ENCODE results near the gene XYLT1. TPM values are rescaled to one million over a fixed set of nuclear protein-coding genes. Genes with fewer than 3 reads are reported as not detected.

Gene XYLT1
- total RNA-seq, 1 experiment from 2014 or later = 12.5 TPM

GRCh38 chr16:17354685-17355084, 116.1 kb downstream of the XYLT1 start:
- Histone ChIP-seq H3K9me3 (no peaks in the 10 kb centered on the region), H3K36me3 (ENCODE audit: control insufficient read depth, insufficient read depth, low read length) (no peaks in the 10 kb centered on the region), H3K4me1 (no peaks in the 10 kb centered on the region), H3K4me3 (ENCODE audit: low read depth, low read length) (no peak overlapping the region), H3K27me3 (replicated peaks; ENCODE audit: control insufficient read depth, insufficient read depth, low read length) (no peaks in the 10 kb centered on the region)
- Mint-ChIP-seq H3K9me3 (ENCODE audit: unreplicated experiment) (no peaks in the 10 kb centered on the region), H3K4me3 (ENCODE audit: unreplicated experiment) (no peak overlapping the region), H3K27me3 (ENCODE audit: insufficient read depth, unreplicated experiment) (no peaks in the 10 kb centered on the region), H3K27ac (ENCODE audit: unreplicated experiment) (no peak overlapping the region), H3K36me3 (ENCODE audit: insufficient read depth, unreplicated experiment) (no peaks in the 10 kb centered on the region), H3K4me1 (ENCODE audit: low read depth, unreplicated experiment) (no peaks in the 10 kb centered on the region)
- ChIA-PET POLR2A (no interaction called here), CTCF (no interaction called here)
- TF ChIP-seq CTCF (IDR thresholded peaks at IDR 0.05; ENCODE audit: insufficient read depth in 1 of 2, low read depth in 1 of 2, low read length in 1 of 2, severe bottlenecking in 1 of 2, unreplicated experiment in 1 of 2) = no peak
- intact Hi-C loops (cut with micrococcal nuclease; ENCODE audit: unreplicated experiment) = no loop called here
- DNase-seq = no peak
- no TSS peak for BruUV-seq (replicated peaks)

GRCh38 chr16:17354141-17354601, 116.6 kb downstream of the XYLT1 start:
- Mint-ChIP-seq H3K4me3 (ENCODE audit: unreplicated experiment) (no peak overlapping the region), H3K4me1 (ENCODE audit: low read depth, unreplicated experiment) (no peaks in the 10 kb centered on the region), H3K36me3 (ENCODE audit: insufficient read depth, unreplicated experiment) (no peaks in the 10 kb centered on the region), H3K27ac (ENCODE audit: unreplicated experiment) (no peak overlapping the region), H3K27me3 (ENCODE audit: insufficient read depth, unreplicated experiment) (no peaks in the 10 kb centered on the region), H3K9me3 (ENCODE audit: unreplicated experiment) (no peaks in the 10 kb centered on the region)
- no peak for DNase-seq
- CTCF ChIA-PET = no interaction called here
- Histone ChIP-seq H3K27me3 (replicated peaks; ENCODE audit: control insufficient read depth, insufficient read depth, low read length) (no peaks in the 10 kb centered on the region), H3K9me3 (no peaks in the 10 kb centered on the region), H3K4me1 (no peaks in the 10 kb centered on the region), H3K4me3 (ENCODE audit: low read depth, low read length) (no peak overlapping the region), H3K36me3 (ENCODE audit: control insufficient read depth, insufficient read depth, low read length) (no peaks in the 10 kb centered on the region)
- POLR2A ChIA-PET = no interaction called here
- no peak for TF ChIP-seq CTCF (IDR thresholded peaks at IDR 0.05; ENCODE audit: insufficient read depth in 1 of 2, low read depth in 1 of 2, low read length in 1 of 2, severe bottlenecking in 1 of 2, unreplicated experiment in 1 of 2)
- intact Hi-C loops (cut with micrococcal nuclease; ENCODE audit: unreplicated experiment) = no loop called here
- BruUV-seq (replicated peaks) = no TSS peak

GRCh38 chr16:17353561-17353960, 117.2 kb downstream of the XYLT1 start:
- ChIA-PET CTCF (no interaction called here), POLR2A (no interaction called here)
- H3K27ac Mint-ChIP-seq (ENCODE audit: unreplicated experiment) = no peak overlapping the region
- intact Hi-C loops (cut with micrococcal nuclease; ENCODE audit: unreplicated experiment) = no loop called here
- BruUV-seq (replicated peaks) = no TSS peak
- Histone ChIP-seq H3K36me3 (ENCODE audit: control insufficient read depth, insufficient read depth, low read length) (no peaks in the 10 kb centered on the region), H3K4me3 (ENCODE audit: low read depth, low read length) (no peak overlapping the region), H3K27me3 (replicated peaks; ENCODE audit: control insufficient read depth, insufficient read depth, low read length) (no peaks in the 10 kb centered on the region), H3K9me3 (no peaks in the 10 kb centered on the region), H3K4me1 (no peaks in the 10 kb centered on the region)
- no peak for TF ChIP-seq CTCF (IDR thresholded peaks at IDR 0.05; ENCODE audit: insufficient read depth in 1 of 2, low read depth in 1 of 2, low read length in 1 of 2, severe bottlenecking in 1 of 2, unreplicated experiment in 1 of 2)
- no peaks in the 10 kb centered on the region for H3K9me3 Mint-ChIP-seq (ENCODE audit: unreplicated experiment)
- no peak for DNase-seq
- no peaks in the 10 kb centered on the region for H3K36me3 Mint-ChIP-seq (ENCODE audit: insufficient read depth, unreplicated experiment)
- no peaks in the 10 kb centered on the region for H3K27me3 Mint-ChIP-seq (ENCODE audit: insufficient read depth, unreplicated experiment)
- H3K4me1 Mint-ChIP-seq (ENCODE audit: low read depth, unreplicated experiment) = no peaks in the 10 kb centered on the region
- H3K4me3 Mint-ChIP-seq (ENCODE audit: unreplicated experiment) = no peak overlapping the region
